Colonic mucosa (tissue), 4 donors: ENCODE results near the gene BGN. TPM values are rescaled to one million over a fixed set of nuclear protein-coding genes. Genes with fewer than 3 reads are reported as not detected.

ENCODE experiments used
- DNase-seq: peaks from one replicate; pipeline ENCODE4 v3.0.0-alpha.2; 2020
- H3K27ac ChIP-seq: fragments of 200-600 bp; one replicate; pipeline ENCODE4 v1.8.0; 2021
- H3K27me3 ChIP-seq: fragments of 200-600 bp; one replicate; pipeline ENCODE4 v1.8.0; 2021
- H3K36me3 ChIP-seq: fragments of 200-600 bp; one replicate; pipeline ENCODE4 v1.8.0; 2021
- H3K4me1 ChIP-seq: fragments of 200-600 bp; one replicate; pipeline ENCODE4 v1.8.0; 2021; ENCODE audit warnings: mild to moderate bottlenecking
- H3K4me3 ChIP-seq: fragments of 200-600 bp; one replicate; pipeline ENCODE4 v1.8.0; 2021
- H3K9ac ChIP-seq, 2 donors: one replicate each; pipeline ENCODE4 v1.7.0; 2013; ENCODE audit warnings: control low read depth in 2 of 2, low read depth in 2 of 2, low read length in 2 of 2
- H3K9me3 ChIP-seq: fragments of 200-600 bp; one replicate; pipeline ENCODE4 v1.8.0; 2021
- intact Hi-C: fragments of 100-400 bp; cut with DNase I; formaldehyde crosslinking; loops from one replicate; pipeline ENCODE4 v1.14.1; 2022
- total RNA-seq, 2 donors: library from RNA; stranded (reverse); fragmentation: NEBNext Ultra II Directional in 1 of 2; extraction: Animal tissue kit (Norgen Biotek cat#: 25700) in 1 of 2; gene quantifications; one replicate each; pipeline ENCODE4 v1.2.1, GENCODE V29; 2021
- TF ChIP-seq, protein P1 (sequence below): fragments of 200-600 bp; IDR thresholded peaks from one replicate; pipeline ENCODE4 v1.8.0; 2022; ENCODE audit warnings: antibody characterized with exemption, mild to moderate bottlenecking
- donor health status: healthy.
- donor health status: DM: no; HTN: no; CAD: no.
- donor health status: DM: no; HTN: no; CAD: no.

The BGN gene
- total RNA-seq, 2 donors from 2014 or later = 6.0 to 11.4 TPM

GRCh38 chrX:153549231-153549630 lies 54.5 kb downstream of the BGN start:
- intact Hi-C loops = loop anchor here (10.0 kb wide), 1 partner anchor 406 kb away; no protein-coding TSS in a partner anchor
- Histone ChIP-seq H3K4me3 (no peak overlapping the region), H3K36me3 (no peaks in the 10 kb centered on the region), H3K4me1 (no peaks in the 10 kb centered on the region), H3K27me3 (no peaks in the 10 kb centered on the region), H3K27ac (no peak overlapping the region), H3K9ac (no peak overlapping the region), H3K9me3 (no peaks in the 10 kb centered on the region)
- TF ChIP-seq, protein P1, sequence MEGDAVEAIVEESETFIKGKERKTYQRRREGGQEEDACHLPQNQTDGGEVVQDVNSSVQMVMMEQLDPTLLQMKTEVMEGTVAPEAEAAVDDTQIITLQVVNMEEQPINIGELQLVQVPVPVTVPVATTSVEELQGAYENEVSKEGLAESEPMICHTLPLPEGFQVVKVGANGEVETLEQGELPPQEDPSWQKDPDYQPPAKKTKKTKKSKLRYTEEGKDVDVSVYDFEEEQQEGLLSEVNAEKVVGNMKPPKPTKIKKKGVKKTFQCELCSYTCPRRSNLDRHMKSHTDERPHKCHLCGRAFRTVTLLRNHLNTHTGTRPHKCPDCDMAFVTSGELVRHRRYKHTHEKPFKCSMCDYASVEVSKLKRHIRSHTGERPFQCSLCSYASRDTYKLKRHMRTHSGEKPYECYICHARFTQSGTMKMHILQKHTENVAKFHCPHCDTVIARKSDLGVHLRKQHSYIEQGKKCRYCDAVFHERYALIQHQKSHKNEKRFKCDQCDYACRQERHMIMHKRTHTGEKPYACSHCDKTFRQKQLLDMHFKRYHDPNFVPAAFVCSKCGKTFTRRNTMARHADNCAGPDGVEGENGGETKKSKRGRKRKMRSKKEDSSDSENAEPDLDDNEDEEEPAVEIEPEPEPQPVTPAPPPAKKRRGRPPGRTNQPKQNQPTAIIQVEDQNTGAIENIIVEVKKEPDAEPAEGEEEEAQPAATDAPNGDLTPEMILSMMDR = no peak
- DNase-seq = no peak

GRCh38 chrX:153549807-153550206 lies 55.0 kb downstream of the BGN start:
- H3K9ac ChIP-seq = no peak overlapping the region
- H3K9me3 ChIP-seq = no peaks in the 10 kb centered on the region
- no peak for DNase-seq
- H3K4me3 ChIP-seq = no peak overlapping the region
- H3K36me3 ChIP-seq = no peaks in the 10 kb centered on the region
- H3K27me3 ChIP-seq = no peaks in the 10 kb centered on the region
- intact Hi-C loops = loop anchor here (5.0 to 10.0 kb wide), 2 partner anchors 117 to 405 kb away; no protein-coding TSS in a partner anchor
- H3K27ac ChIP-seq = no peak overlapping the region
- no peaks in the 10 kb centered on the region for H3K4me1 ChIP-seq
- TF ChIP-seq, protein P1 = no peak

- Histone ChIP-seq H3K27me3 (no peaks in the 10 kb centered on the region), H3K4me3 (no peak overlapping the region), H3K9me3 (no peaks in the 10 kb centered on the region), H3K4me1 (no peaks in the 10 kb centered on the region), H3K27ac (no peak overlapping the region), H3K36me3 (no peaks in the 10 kb centered on the region), H3K9ac (no peak overlapping the region)
- intact Hi-C loops = loop anchor here (5.0 kb wide), 1 partner anchor 116 kb away; no protein-coding TSS in a partner anchor
- TF ChIP-seq, protein P1 = no peak
- no peak for DNase-seq
These were observed 56.4 kb downstream of the BGN start for GRCh38 chrX:153551135-153551534.

- peak; percentile 74 for DNase-seq
- H3K9me3 ChIP-seq = no peaks in the 10 kb centered on the region
- H3K27ac ChIP-seq = no peak overlapping the region
- intact Hi-C loops = loop anchor here (5.0 kb wide), 1 partner anchor 113 kb away; no protein-coding TSS in a partner anchor
- no peaks in the 10 kb centered on the region for H3K4me1 ChIP-seq
- TF ChIP-seq, protein P1 = peak; percentile 63
- H3K4me3 ChIP-seq = no peak overlapping the region
- no peak overlapping the region for H3K9ac ChIP-seq
- H3K36me3 ChIP-seq = no peaks in the 10 kb centered on the region
- no peaks in the 10 kb centered on the region for H3K27me3 ChIP-seq
These were observed 59.9 kb downstream of the BGN start for GRCh38 chrX:153554519-153555167.

- no peak overlapping the region for H3K27ac ChIP-seq
- no peaks in the 10 kb centered on the region for H3K27me3 ChIP-seq
- H3K4me3 ChIP-seq = no peak overlapping the region
- H3K9ac ChIP-seq = no peak overlapping the region
- H3K36me3 ChIP-seq = no peaks in the 10 kb centered on the region
- intact Hi-C loops = no loop called here
- TF ChIP-seq, protein P1 = no peak
- DNase-seq = no peak
- no peaks in the 10 kb centered on the region for H3K9me3 ChIP-seq
- no peaks in the 10 kb centered on the region for H3K4me1 ChIP-seq
These were observed 62.0 kb downstream of the BGN start for GRCh38 chrX:153556767-153557166.
